Mammary epithelial cell (primary cell): ENCODE results near the gene MTG2.

Experiments used
- CTCF ChIP-seq, 2 donors: IDR thresholded peaks in 1 of 2; conservative IDR thresholded peaks in 1 of 2; 2 replicates each; pipeline ENCODE4 v1.5.1; 2011 to 2012; ENCODE audit warnings: inconsistent platforms in 2 of 2, low read length in 2 of 2, mild to moderate bottlenecking in 2 of 2, control low read depth in 1 of 2, low read depth in 1 of 2; ENCODE audit not compliant: insufficient read depth in 1 of 2; ENCODE audit errors: extremely low read depth in 1 of 2
- EZH2 ChIP-seq: IDR thresholded peaks from 2 replicates; pipeline ENCODE4 v1.6.1; 2012; ENCODE audit warnings: low read length, inconsistent platforms, borderline replicate concordance

GRCh38 chr20:62150310-62150575, 32.6 kb upstream of the MTG2 start:
- TF ChIP-seq CTCF (conservative IDR thresholded peaks at IDR 0.05 in 1 of 2, IDR thresholded peaks at IDR 0.05 in 1 of 2; ENCODE audit: extremely low read depth in 1 of 2, insufficient read depth in 1 of 2, low read depth in 1 of 2, low read length in 2 of 2) (no peak), EZH2 (no peak)
